COLO829 (cell line): ENCODE results near the gene ERICH4.
"Not testable (repeated sequence)": the region's sequence is repeated elsewhere in the genome, so short reads cannot be mapped to it uniquely, and the experiment has no call there.

Experiments used
- DNase-seq: peaks from one replicate; pipeline ENCODE4 v3.0.0; 2012; ENCODE audit warnings: low spot score

The ERICH4 gene

DNA sequence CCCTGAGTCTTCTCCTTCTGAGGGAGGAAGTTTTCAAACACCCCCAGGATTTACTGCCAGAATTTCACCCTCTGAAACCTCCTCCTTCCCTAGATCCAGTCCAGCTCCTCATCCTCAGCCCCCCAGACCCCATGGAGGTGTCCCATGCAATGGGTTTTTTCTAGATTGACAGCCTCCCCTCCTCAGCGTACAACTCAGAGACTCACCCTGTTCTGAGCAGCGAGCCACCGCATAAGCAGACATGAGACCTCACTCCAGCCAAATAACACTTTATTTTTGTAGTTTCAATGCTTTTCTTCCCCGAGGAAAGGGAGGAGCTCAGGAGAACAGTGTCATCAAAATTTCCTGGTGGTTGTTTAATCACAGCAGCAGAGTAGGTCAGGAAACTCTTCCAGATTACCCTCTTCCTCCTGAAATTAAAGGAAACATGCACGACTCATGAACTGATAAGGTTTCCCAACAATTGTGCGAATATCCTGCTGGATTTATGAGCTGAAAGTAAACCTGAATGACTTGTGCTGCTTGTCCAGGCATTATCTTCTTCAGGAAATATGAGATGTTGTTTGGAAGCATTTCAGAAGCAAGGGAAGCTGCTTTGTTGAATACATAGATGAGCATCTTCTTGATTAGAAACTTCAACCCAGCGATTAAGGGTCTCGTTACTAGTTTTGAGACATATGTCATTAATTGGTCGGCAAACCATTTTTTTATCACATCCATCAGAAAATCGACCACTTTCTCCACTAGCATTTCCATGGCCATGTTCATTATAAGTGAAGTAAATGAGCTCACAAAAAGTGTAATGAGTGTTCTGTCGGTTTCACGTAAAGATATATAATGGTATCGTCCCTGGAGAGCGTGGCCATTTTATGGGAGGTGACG is 36.2 kb downstream of the ERICH4 start:
- no peak for DNase-seq

DNA sequence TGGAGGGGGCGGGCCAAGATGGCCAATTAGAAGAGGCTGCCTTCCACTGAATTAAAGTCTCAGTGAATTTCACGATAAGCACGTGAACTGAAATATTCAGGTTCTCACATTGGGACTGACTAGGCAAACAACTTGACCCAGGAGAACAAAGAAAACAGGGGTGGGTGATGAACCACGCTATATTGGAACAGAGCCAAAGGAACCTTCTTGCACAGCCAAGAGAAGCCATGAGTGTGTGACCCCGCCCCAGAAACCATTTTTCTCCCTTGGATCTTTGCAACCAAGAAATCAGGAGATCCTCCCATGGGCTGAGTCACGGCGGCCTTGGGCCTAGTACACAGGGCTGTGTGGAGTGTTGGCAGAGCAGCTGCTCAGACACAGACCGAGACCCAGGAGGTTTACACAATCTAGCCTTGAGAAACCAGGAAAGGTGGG is 36.8 kb downstream of the ERICH4 start:
- DNase-seq: no peak

DNA sequence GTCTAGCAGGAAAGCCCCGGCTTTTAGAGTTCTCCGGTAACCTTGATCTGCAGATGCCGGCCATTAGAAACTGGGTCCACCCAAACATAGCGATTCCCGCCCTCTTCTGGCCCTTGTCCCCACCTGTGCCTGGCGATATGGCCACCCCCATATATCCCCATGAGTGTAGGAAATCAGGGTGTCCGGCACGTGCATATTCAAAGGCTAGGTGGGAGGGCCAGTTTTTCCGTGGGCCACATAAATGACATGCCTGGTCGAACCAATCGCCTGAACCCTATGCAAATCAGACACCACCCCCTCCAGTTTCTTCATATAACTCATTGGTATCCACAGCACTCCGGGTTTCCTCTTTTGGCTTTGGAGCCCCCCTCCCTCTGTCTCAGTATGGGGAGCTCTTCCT is 37.4 kb downstream of the ERICH4 start:
- no peak for DNase-seq

DNA sequence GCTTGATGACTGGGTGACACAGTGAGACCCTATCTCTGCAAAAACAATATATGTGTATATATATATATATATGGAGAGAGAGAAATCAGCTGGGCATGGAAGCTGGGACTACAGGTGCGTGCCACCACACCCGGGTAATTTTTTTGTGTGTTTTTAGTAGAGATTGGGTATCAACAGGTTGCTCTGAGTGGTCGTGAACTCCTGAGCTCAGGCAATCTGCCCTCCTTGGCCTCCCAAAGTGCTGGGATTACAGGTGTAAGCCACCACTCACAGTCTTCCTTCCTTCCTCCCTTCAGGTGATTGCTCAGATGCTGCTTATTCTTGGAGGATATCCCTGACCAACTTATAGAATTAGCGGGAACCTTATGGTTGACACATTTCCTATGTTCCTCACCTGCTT is 41.9 kb downstream of the ERICH4 start:
- no peak for DNase-seq

DNA sequence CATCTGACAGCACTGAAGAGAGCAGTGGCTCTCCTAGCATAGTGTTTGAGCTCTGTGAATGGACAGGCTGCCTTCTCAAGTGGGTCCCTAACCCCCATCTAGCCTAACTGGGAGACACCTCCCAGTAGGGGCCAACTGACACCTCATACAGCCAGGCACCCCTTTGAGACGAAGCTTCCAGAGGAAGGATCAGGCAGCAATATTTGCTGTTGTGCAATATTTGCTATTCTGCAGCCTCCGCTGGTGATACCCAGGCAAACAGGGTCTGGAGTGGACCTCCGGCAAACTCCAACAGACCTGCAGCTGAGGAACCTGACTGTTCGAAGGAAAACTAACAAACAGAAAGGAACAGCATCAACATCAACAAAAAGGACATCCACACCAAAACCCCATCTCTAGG is 44.0 kb downstream of the ERICH4 start:
- DNase-seq: not testable (repeated sequence)

DNA sequence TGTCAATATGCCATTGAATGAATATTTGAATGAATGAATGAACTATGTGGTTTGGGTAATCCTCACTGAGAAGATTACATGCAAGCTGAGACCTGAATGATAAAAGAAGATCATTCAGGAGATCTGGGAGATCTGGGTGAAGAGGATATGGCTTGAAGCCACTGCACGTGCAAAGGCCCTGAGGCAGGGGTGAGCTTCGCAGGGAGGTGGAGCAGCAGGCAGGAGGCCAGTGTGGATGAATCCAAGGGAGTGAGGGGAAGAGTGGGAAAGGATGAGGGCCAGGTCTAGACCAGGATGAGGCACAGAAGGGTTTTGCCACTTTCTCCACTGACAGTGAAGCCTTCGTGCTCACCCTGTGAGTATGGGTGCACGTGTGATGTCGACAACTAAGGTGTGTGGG is 49.9 kb downstream of the ERICH4 start:
- no peak for DNase-seq
